Caco-2 (cell line): ENCODE results near the gene PCDHB2. TPM values are rescaled to one million over a fixed set of nuclear protein-coding genes. Genes with fewer than 3 reads are reported as not detected.

ENCODE experiments used
- BruUV-seq: library from RNA; stranded (reverse); fragments of 400-500 nt; replicated peaks from 2 replicates; lab custom pipeline; 2021; lab: Mats Ljungman, UMichigan
- CTCF ChIA-PET: fragments of 300-600 bp; sonication (Branson Sonifier 250); formaldehyde crosslinking; loops from one replicate; lab custom pipeline; 2022; ENCODE audit warnings: antibody characterized with exemption; lab: Charles Lee
- POLR2A ChIA-PET: fragments of 300-600 bp; sonication (Branson Sonifier 250); formaldehyde crosslinking; loops from one replicate; lab custom pipeline; 2022; ENCODE audit warnings: antibody characterized with exemption; lab: Charles Lee
- DNase-seq, 2 experiments: peaks; one replicate each; pipeline versions ENCODE4 v3.0.0 to v3.0.0-alpha.2; 2020 to 2022
- H3K27me3 ChIP-seq: replicated peaks from 2 replicates; pipeline ENCODE4 v1.6.0; 2011; ENCODE audit warnings: low read length; ENCODE audit not compliant: control insufficient read depth, insufficient read depth
- H3K36me3 ChIP-seq: 2 replicates; pipeline ENCODE4 v1.5.1; 2011; ENCODE audit warnings: low read length; ENCODE audit not compliant: control insufficient read depth, insufficient read depth
- H3K4me1 ChIP-seq: fragments of 250-450 bp; sonication (Bioruptor Pico); 2 replicates; pipeline ENCODE4 v1.5.1; 2020; ENCODE audit warnings: mild to moderate bottlenecking
- H3K4me3 ChIP-seq: 2 replicates; pipeline ENCODE4 v1.5.1; 2011; ENCODE audit warnings: low read depth, mild to moderate bottlenecking, control low read depth, low read length
- H3K9me3 ChIP-seq: fragments of 250-450 bp; sonication (Bioruptor Pico); 2 replicates; pipeline ENCODE4 v1.5.1; 2020; ENCODE audit warnings: mild to moderate bottlenecking, moderate library complexity
- H3K27ac Mint-ChIP-seq: one replicate; pipeline ENCODE4 v1.8.0; 2022; ENCODE audit warnings: mixed read lengths; ENCODE audit not compliant: unreplicated experiment
- H3K27me3 Mint-ChIP-seq: one replicate; pipeline ENCODE4 v1.8.0; 2022; ENCODE audit warnings: mixed read lengths; ENCODE audit not compliant: insufficient read depth, unreplicated experiment
- H3K36me3 Mint-ChIP-seq: one replicate; pipeline ENCODE4 v1.8.0; 2022; ENCODE audit warnings: mild to moderate bottlenecking, mixed read lengths; ENCODE audit not compliant: insufficient read depth, unreplicated experiment
- H3K4me1 Mint-ChIP-seq: one replicate; pipeline ENCODE4 v1.8.0; 2022; ENCODE audit warnings: low read depth, mixed read lengths; ENCODE audit not compliant: unreplicated experiment
- H3K4me3 Mint-ChIP-seq: one replicate; pipeline ENCODE4 v1.8.0; 2022; ENCODE audit warnings: mild to moderate bottlenecking, moderate library complexity, mixed read lengths; ENCODE audit not compliant: unreplicated experiment
- H3K9me3 Mint-ChIP-seq: one replicate; pipeline ENCODE4 v1.8.0; 2022; ENCODE audit warnings: mixed read lengths; ENCODE audit not compliant: unreplicated experiment
- intact Hi-C: fragments of 100-400 bp; cut with micrococcal nuclease; formaldehyde crosslinking; loops from one replicate; pipeline ENCODE4 v1.10.0; 2022; ENCODE audit not compliant: unreplicated experiment
- total RNA-seq: library from RNA; stranded (reverse); gene quantifications from 2 replicates; pipeline ENCODE4 v1.2.3, GENCODE V29; 2022
- TF ChIP-seq, protein P1 (sequence below), 2 experiments: fragments of 200-600 bp in 1 of 2; IDR thresholded peaks; 1 replicate in 1 of 2; 2 replicates in 1 of 2; pipeline versions ENCODE4 v1.5.1 to v1.8.0; 2011 to 2022; ENCODE audit warnings: antibody characterized with exemption in 1 of 2, control low read depth in 1 of 2, inconsistent platforms in 1 of 2, low read depth in 1 of 2, low read length in 1 of 2, mild to moderate bottlenecking in 1 of 2, moderate library complexity in 1 of 2; ENCODE audit not compliant: insufficient read depth in 1 of 2, severe bottlenecking in 1 of 2, unreplicated experiment in 1 of 2

The PCDHB2 gene
- total RNA-seq, 1 experiment from 2014 or later = 0.20 TPM

DNA sequence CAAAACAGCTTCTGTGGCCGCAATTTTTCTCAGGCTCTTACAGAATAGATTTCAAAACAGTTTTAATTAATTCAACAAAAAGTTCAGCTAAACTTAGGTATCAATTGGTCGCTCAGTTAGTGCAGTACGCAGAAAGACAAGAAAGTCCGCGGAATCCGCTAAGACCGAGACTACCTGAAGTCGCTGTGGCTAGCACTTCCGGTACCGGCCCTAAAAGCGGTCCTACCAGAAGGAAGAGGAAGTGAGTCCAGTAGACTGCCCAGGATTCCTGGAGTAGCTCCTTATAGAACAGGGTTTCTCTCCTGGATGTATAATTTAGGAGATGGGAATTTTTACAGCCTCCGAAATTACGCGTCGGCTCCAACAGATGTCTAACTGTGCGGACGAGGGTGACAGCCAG, 16.6 kb upstream of the PCDHB2 start:
- ChIA-PET POLR2A (no interaction called here), CTCF (no interaction called here)
- TF ChIP-seq, protein P1, sequence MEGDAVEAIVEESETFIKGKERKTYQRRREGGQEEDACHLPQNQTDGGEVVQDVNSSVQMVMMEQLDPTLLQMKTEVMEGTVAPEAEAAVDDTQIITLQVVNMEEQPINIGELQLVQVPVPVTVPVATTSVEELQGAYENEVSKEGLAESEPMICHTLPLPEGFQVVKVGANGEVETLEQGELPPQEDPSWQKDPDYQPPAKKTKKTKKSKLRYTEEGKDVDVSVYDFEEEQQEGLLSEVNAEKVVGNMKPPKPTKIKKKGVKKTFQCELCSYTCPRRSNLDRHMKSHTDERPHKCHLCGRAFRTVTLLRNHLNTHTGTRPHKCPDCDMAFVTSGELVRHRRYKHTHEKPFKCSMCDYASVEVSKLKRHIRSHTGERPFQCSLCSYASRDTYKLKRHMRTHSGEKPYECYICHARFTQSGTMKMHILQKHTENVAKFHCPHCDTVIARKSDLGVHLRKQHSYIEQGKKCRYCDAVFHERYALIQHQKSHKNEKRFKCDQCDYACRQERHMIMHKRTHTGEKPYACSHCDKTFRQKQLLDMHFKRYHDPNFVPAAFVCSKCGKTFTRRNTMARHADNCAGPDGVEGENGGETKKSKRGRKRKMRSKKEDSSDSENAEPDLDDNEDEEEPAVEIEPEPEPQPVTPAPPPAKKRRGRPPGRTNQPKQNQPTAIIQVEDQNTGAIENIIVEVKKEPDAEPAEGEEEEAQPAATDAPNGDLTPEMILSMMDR (IDR thresholded peaks at IDR 0.05; ENCODE audit: insufficient read depth in 1 of 2, low read depth in 1 of 2, low read length in 1 of 2, severe bottlenecking in 1 of 2, unreplicated experiment in 1 of 2) = no peak
- Histone ChIP-seq H3K36me3 (no peaks in the 10 kb centered on the region), H3K27me3 (no peaks in the 10 kb centered on the region), H3K4me3 (no peak overlapping the region), H3K9me3 (no peaks in the 10 kb centered on the region), H3K4me1 (no peaks in the 10 kb centered on the region)
- no peak for DNase-seq
- H3K4me1 Mint-ChIP-seq = no peaks in the 10 kb centered on the region
- no peak overlapping the region for H3K27ac Mint-ChIP-seq
- peaks cover 15% of the 10 kb centered on the region for H3K9me3 Mint-ChIP-seq
- no peaks in the 10 kb centered on the region for H3K36me3 Mint-ChIP-seq
- intact Hi-C loops = no loop called here
- H3K27me3 Mint-ChIP-seq = peaks cover under 1% of the 10 kb centered on the region
- H3K4me3 Mint-ChIP-seq = no peak overlapping the region
- no TSS peak for BruUV-seq

DNA sequence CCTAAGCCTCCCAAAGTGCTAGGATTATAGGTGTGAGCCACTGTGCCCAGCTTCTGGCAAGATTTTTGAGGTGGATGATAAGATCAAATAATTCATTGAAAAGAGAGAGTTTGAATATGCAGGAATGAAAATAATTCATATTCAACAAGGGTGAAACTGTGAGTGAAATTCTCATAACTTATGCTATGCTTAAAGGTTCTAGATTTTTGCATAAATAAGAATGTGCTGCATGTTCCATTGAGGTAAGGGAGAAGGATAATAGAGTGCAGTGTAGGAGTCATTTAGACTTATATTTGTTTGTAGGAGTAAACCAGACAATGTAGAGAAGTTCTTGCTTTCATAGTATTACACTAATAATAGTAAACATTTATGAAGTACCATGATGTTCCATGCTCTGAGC, 12.2 kb upstream of the PCDHB2 start:
- ChIA-PET POLR2A (no interaction called here), CTCF (no interaction called here)
- BruUV-seq = no TSS peak
- no peak overlapping the region for H3K4me3 Mint-ChIP-seq
- no peak for DNase-seq
- H3K9me3 ChIP-seq = no peaks in the 10 kb centered on the region
- H3K4me1 Mint-ChIP-seq = no peaks in the 10 kb centered on the region
- H3K4me1 ChIP-seq = no peaks in the 10 kb centered on the region
- no peaks in the 10 kb centered on the region for H3K27me3 ChIP-seq
- intact Hi-C loops = no loop called here
- TF ChIP-seq, protein P1 (IDR thresholded peaks at IDR 0.05; ENCODE audit: insufficient read depth in 1 of 2, low read depth in 1 of 2, low read length in 1 of 2, severe bottlenecking in 1 of 2, unreplicated experiment in 1 of 2) = no peak
- H3K4me3 ChIP-seq = no peak overlapping the region
- H3K9me3 Mint-ChIP-seq = peaks cover 24% of the 10 kb centered on the region
- H3K36me3 Mint-ChIP-seq = no peaks in the 10 kb centered on the region
- no peaks in the 10 kb centered on the region for H3K27me3 Mint-ChIP-seq
- H3K27ac Mint-ChIP-seq = no peak overlapping the region
- H3K36me3 ChIP-seq = no peaks in the 10 kb centered on the region

DNA sequence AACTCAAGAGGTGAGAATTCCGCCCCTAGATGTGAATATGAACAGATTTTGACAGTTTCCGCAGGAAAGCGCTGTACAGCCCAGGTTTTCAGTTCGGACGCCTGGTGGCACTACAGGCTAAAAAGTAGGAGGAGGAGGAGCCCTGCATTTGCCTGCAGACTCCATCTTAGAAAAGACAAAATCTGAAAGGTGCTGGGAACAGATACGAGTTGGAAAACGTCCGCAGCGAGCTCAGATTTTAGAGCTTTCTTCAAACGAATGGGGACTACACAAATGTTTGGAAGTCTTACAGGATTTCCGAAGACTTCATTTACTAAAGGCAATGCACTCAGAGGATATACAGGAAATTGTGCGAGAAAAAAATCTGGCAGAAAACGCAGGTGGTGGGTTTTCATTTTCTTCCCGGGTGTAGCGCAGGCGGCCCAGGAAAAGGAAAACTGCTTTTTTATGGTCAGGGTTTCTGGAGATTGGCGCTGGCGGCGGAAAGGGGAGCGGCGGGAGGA, 9.9 kb upstream of the PCDHB2 start:
- peaks cover 24% of the 10 kb centered on the region for H3K9me3 Mint-ChIP-seq
- peak overlapping the region; percentile 63 for H3K27ac Mint-ChIP-seq
- CTCF ChIA-PET = no interaction called here
- peak; percentile 38 to 51 for DNase-seq
- Histone ChIP-seq H3K4me3 (peak overlapping the region; percentile 27), H3K36me3 (no peaks in the 10 kb centered on the region), H3K9me3 (no peaks in the 10 kb centered on the region; the same call in 1 of the 2 replicates), H3K4me1 (no peaks in the 10 kb centered on the region), H3K27me3 (no peaks in the 10 kb centered on the region)
- peak overlapping the region; percentile 75 for H3K4me3 Mint-ChIP-seq
- no peaks in the 10 kb centered on the region for H3K36me3 Mint-ChIP-seq
- intact Hi-C loops = loop anchor here (2.0 kb wide), 1 partner anchor 476 kb away; no protein-coding TSS in a partner anchor
- H3K4me1 Mint-ChIP-seq = no peaks in the 10 kb centered on the region
- H3K27me3 Mint-ChIP-seq = no peaks in the 10 kb centered on the region
- TF ChIP-seq, protein P1 (IDR thresholded peaks at IDR 0.05; ENCODE audit: insufficient read depth in 1 of 2, low read depth in 1 of 2, low read length in 1 of 2, severe bottlenecking in 1 of 2, unreplicated experiment in 1 of 2) = peak in 1 of 2 experiments; percentile 20
- BruUV-seq = no TSS peak
- POLR2A ChIA-PET = no interaction called here
